Measurements from ENCODE around the gene KMT2A.

GRCh38 chr11:118527109-118527508, 90.8 kb downstream of the KMT2A start, which contains the start of gene TTC36:
- TF ChIP-seq, protein P1, sequence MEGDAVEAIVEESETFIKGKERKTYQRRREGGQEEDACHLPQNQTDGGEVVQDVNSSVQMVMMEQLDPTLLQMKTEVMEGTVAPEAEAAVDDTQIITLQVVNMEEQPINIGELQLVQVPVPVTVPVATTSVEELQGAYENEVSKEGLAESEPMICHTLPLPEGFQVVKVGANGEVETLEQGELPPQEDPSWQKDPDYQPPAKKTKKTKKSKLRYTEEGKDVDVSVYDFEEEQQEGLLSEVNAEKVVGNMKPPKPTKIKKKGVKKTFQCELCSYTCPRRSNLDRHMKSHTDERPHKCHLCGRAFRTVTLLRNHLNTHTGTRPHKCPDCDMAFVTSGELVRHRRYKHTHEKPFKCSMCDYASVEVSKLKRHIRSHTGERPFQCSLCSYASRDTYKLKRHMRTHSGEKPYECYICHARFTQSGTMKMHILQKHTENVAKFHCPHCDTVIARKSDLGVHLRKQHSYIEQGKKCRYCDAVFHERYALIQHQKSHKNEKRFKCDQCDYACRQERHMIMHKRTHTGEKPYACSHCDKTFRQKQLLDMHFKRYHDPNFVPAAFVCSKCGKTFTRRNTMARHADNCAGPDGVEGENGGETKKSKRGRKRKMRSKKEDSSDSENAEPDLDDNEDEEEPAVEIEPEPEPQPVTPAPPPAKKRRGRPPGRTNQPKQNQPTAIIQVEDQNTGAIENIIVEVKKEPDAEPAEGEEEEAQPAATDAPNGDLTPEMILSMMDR (conservative IDR thresholded peaks at IDR 0.05; ENCODE audit: low read depth in 2 of 2), result no peak
- TF ChIP-seq REST (IDR thresholded peaks at IDR 0.05; ENCODE audit: unreplicated experiment) (no peak), EZH2phosphoT487 (IDR thresholded peaks at IDR 0.05; ENCODE audit: unreplicated experiment) (no peak), EZH2 (IDR thresholded peaks at IDR 0.05; ENCODE audit: low read depth, unreplicated experiment) (no peak), ZNF462 (CRISPR knock-in tag; IDR thresholded peaks at IDR 0.05) (no peak), POLR2AphosphoS5 (IDR thresholded peaks at IDR 0.05; ENCODE audit: low read depth) (peak; percentile 16; the same call in 1 of the 2 replicates), ZNF114 (CRISPR knock-in tag; IDR thresholded peaks at IDR 0.05) (no peak)
